ENCODE measurements around the gene TRMT10B. TPM values are rescaled to one million over a fixed set of nuclear protein-coding genes. Genes with fewer than 3 reads are reported as not detected.

TRMT10B gene
- total RNA-seq, 4 donors from 2014 or later, result 5.5 to 11.2 (median 6.8) TPM

- TF ChIP-seq CTCF (IDR thresholded peaks at IDR 0.05), result no peak
- TF ChIP-seq POLR2AphosphoS5 (IDR thresholded peaks at IDR 0.05), result no peak
- no peak for TF ChIP-seq EP300 (IDR thresholded peaks at IDR 0.05)
- no peak for TF ChIP-seq POLR2A (IDR thresholded peaks at IDR 0.05; ENCODE audit: low read depth)
- WGBS, result 100% methylated on average over 3 of the region's 9 CpGs
- intact Hi-C loops (cut with DNase I), result no loop called here
- peaks cover 0 to 54% (median 0%) of the 10 kb centered on the region in 4 donors for H3K27me3 ChIP-seq
- H3K27ac ChIP-seq (replicated peaks in 1 of 4), result no peak overlapping the region
- H3K36me3 ChIP-seq, result no peaks in the 10 kb centered on the region
- H3K4me3 ChIP-seq, result no peak overlapping the region
- no peaks in the 10 kb centered on the region for H3K4me1 ChIP-seq
- H3K9me3 ChIP-seq, result no peaks in the 10 kb centered on the region
- DNase-seq (ENCODE audit: extremely low spot score), result no peak
Measured at GRCh38 chr9:37729499-37729898, 24.1 kb upstream of the TRMT10B start.

- Histone ChIP-seq H3K4me3 (no peak overlapping the region), H3K9me3 (no peaks in the 10 kb centered on the region), H3K4me1 (no peaks in the 10 kb centered on the region), H3K27ac (replicated peaks in 1 of 4) (no peak overlapping the region), H3K27me3 (peaks cover 0 to 54% (median 0%) of the 10 kb centered on the region in 4 donors), H3K36me3 (no peaks in the 10 kb centered on the region)
- TF ChIP-seq POLR2A (IDR thresholded peaks at IDR 0.05; ENCODE audit: low read depth), result no peak
- intact Hi-C loops (cut with DNase I), result no loop called here
- DNase-seq (ENCODE audit: extremely low spot score), result no peak
- WGBS, result 82% methylated on average over 3 of the region's 3 CpGs
Measured at GRCh38 chr9:37730256-37730655, 23.3 kb upstream of the TRMT10B start.

GRCh38 chr9:37730839-37731238 is 22.8 kb upstream of the TRMT10B start:
- TF ChIP-seq POLR2A (IDR thresholded peaks at IDR 0.05; ENCODE audit: low read depth) (no peak), CTCF (IDR thresholded peaks at IDR 0.05) (no peak), POLR2AphosphoS5 (IDR thresholded peaks at IDR 0.05) (no peak), EP300 (IDR thresholded peaks at IDR 0.05) (no peak)
- no peak overlapping the region for H3K4me3 ChIP-seq
- no peaks in the 10 kb centered on the region for H3K36me3 ChIP-seq
- H3K27ac ChIP-seq (replicated peaks in 1 of 4), result no peak overlapping the region
- WGBS, result 55% methylated on average over 5 of the region's 5 CpGs
- intact Hi-C loops (cut with DNase I), result no loop called here
- no peaks in the 10 kb centered on the region for H3K4me1 ChIP-seq
- H3K27me3 ChIP-seq, result peaks cover 0 to 54% (median 0%) of the 10 kb centered on the region in 4 donors
- DNase-seq (ENCODE audit: extremely low spot score), result no peak
- H3K9me3 ChIP-seq, result no peaks in the 10 kb centered on the region

- no peak for DNase-seq (ENCODE audit: extremely low spot score)
- H3K27ac ChIP-seq (replicated peaks in 1 of 4), result no peak overlapping the region
- H3K27me3 ChIP-seq, result peaks cover 0 to 43% (median 0%) of the 10 kb centered on the region in 4 donors
- no peaks in the 10 kb centered on the region for H3K36me3 ChIP-seq
- no peaks in the 10 kb centered on the region for H3K9me3 ChIP-seq
- no peak for TF ChIP-seq POLR2A (IDR thresholded peaks at IDR 0.05; ENCODE audit: low read depth)
- TF ChIP-seq CTCF (IDR thresholded peaks at IDR 0.05), result no peak
- TF ChIP-seq POLR2AphosphoS5 (IDR thresholded peaks at IDR 0.05), result no peak
- no peak for TF ChIP-seq EP300 (IDR thresholded peaks at IDR 0.05)
- no peak overlapping the region for H3K4me3 ChIP-seq
- 58% methylated on average over 10 of the region's 10 CpGs for WGBS
- no peaks in the 10 kb centered on the region for H3K4me1 ChIP-seq
- intact Hi-C loops (cut with DNase I), result no loop called here
Measured at GRCh38 chr9:37732086-37732741, 21.4 kb upstream of the TRMT10B start.

- Histone ChIP-seq H3K27ac (replicated peaks in 1 of 4) (no peak overlapping the region), H3K27me3 (peaks cover 0 to 37% (median 0%) of the 10 kb centered on the region in 4 donors), H3K36me3 (no peaks in the 10 kb centered on the region), H3K4me3 (no peak overlapping the region), H3K4me1 (no peaks in the 10 kb centered on the region), H3K9me3 (no peaks in the 10 kb centered on the region)
- WGBS, result 93% methylated on average over 2 of the region's 2 CpGs
- intact Hi-C loops (cut with DNase I), result no loop called here
- no peak for TF ChIP-seq CTCF (IDR thresholded peaks at IDR 0.05)
- no peak for TF ChIP-seq POLR2AphosphoS5 (IDR thresholded peaks at IDR 0.05)
- TF ChIP-seq POLR2A (IDR thresholded peaks at IDR 0.05; ENCODE audit: low read depth), result no peak
- TF ChIP-seq EP300 (IDR thresholded peaks at IDR 0.05), result no peak
- DNase-seq (ENCODE audit: extremely low spot score), result no peak
Measured at GRCh38 chr9:37732952-37733351, 20.7 kb upstream of the TRMT10B start.
